CD4-positive, alpha-beta T cell treated with Interleukin-6 at 100 ng/mL for 8 hours (primary cell): ENCODE results near the gene GRIK1.

Source experiments
- DNase-seq: peaks from one replicate; pipeline ENCODE4 v3.0.0-alpha.2; 2020; ENCODE audit warnings: mixed read lengths, low spot score

The GRIK1 gene

GRCh38 chr21:29642551-29643245 is 297.1 kb downstream of the GRIK1 start:
- DNase-seq = no peak

GRCh38 chr21:29641635-29642550 is 297.9 kb downstream of the GRIK1 start:
- no peak for DNase-seq

- no peak for DNase-seq
These were observed 298.7 kb downstream of the GRIK1 start for GRCh38 chr21:29641001-29641634.

- DNase-seq = no peak
These were observed 299.7 kb downstream of the GRIK1 start for GRCh38 chr21:29640080-29640508.

GRCh38 chr21:29639366-29640079 is 300.3 kb downstream of the GRIK1 start:
- no peak for DNase-seq

- no peak for DNase-seq
These were observed 301.0 kb downstream of the GRIK1 start for GRCh38 chr21:29638761-29639327.

- DNase-seq = no peak
These were observed 301.7 kb downstream of the GRIK1 start for GRCh38 chr21:29638138-29638537.

- no peak for DNase-seq
These were observed 302.2 kb downstream of the GRIK1 start for GRCh38 chr21:29637553-29637952.

- no peak for DNase-seq
These were observed 302.7 kb downstream of the GRIK1 start for GRCh38 chr21:29637134-29637533.

- DNase-seq = no peak
These were observed 305.4 kb downstream of the GRIK1 start for GRCh38 chr21:29634418-29634817.

- DNase-seq = no peak
These were observed 306.0 kb downstream of the GRIK1 start for GRCh38 chr21:29633756-29634155.

GRCh38 chr21:29630441-29630840 is 309.4 kb downstream of the GRIK1 start:
- no peak for DNase-seq

GRCh38 chr21:29627905-29628304 is 311.9 kb downstream of the GRIK1 start:
- DNase-seq = no peak

- DNase-seq = no peak
These were observed 312.9 kb downstream of the GRIK1 start for GRCh38 chr21:29626801-29627470.

GRCh38 chr21:29625990-29626389 is 313.8 kb downstream of the GRIK1 start:
- DNase-seq = no peak

- no peak for DNase-seq
These were observed 315.0 kb downstream of the GRIK1 start for GRCh38 chr21:29624776-29625175.

- DNase-seq = no peak
These were observed 318.3 kb downstream of the GRIK1 start for GRCh38 chr21:29621525-29621924.

- no peak for DNase-seq
These were observed 323.5 kb downstream of the GRIK1 start for GRCh38 chr21:29616209-29616751.

- no peak for DNase-seq
These were observed 325.9 kb downstream of the GRIK1 start for GRCh38 chr21:29613877-29614276.

GRCh38 chr21:29613021-29613420 is 326.8 kb downstream of the GRIK1 start:
- no peak for DNase-seq
